ENCODE results near the gene YARS1. TPM values are rescaled to one million over a fixed set of nuclear protein-coding genes. Genes with fewer than 3 reads are reported as not detected.

YARS1 gene
- total RNA-seq, 1 experiment from 2014 or later, result 262 TPM

DNA sequence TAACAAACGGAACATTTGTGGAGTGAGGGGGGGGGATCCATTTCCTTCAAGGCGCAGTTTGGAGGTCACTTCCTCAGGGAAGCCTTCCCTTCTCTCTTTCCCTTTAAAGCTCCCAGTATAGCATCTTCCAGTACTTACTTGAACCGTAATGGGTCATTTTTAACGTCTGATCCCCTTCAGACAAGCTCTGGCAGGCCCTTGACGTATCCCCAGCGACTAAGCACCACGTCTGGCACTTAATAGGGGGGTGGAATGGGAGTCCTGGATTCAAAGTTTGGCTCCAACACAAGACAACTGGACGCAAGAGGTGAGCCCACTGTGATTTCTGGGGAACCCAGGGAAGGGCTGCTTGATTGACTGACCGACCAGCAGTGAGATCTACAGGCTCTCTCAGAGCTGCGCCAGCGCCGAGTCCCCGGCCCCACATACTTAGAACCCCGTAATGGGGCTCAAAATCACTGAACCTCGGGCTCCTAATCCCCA, 441 bp downstream of the YARS1 start:
- peak; percentile 53 for DNase-seq (ENCODE audit: low spot score)
- intact Hi-C loops (cut with micrococcal nuclease; ENCODE audit: unreplicated experiment), result no loop called here
- ChIA-PET POLR2A (ENCODE audit: low non-redundant PET) (no interaction called here), CTCF (no interaction called here)
- BruUV-seq (replicated peaks), result TSS peak; percentile 70
- Histone ChIP-seq H3K27me3 (replicated peaks; ENCODE audit: insufficient read depth, low read depth, low read length, poor library complexity) (no peaks in the 10 kb centered on the region), H3K36me3 (ENCODE audit: insufficient read depth, low read length, poor library complexity, severe bottlenecking) (peaks cover 18% of the 10 kb centered on the region), H3K4me3 (ENCODE audit: low read depth, low read length, poor library complexity, severe bottlenecking) (peak overlapping the region; percentile 89), H3K4me1 (ENCODE audit: insufficient read depth, low read length, poor library complexity, severe bottlenecking) (peaks cover 21% of the 10 kb centered on the region), H3K9me3 (ENCODE audit: low read depth, low read length, poor library complexity, severe bottlenecking) (no peaks in the 10 kb centered on the region), H3K27ac (ENCODE audit: low read depth, low read length, poor library complexity, severe bottlenecking) (peak overlapping the region; percentile 94)
- TF ChIP-seq, protein P1, sequence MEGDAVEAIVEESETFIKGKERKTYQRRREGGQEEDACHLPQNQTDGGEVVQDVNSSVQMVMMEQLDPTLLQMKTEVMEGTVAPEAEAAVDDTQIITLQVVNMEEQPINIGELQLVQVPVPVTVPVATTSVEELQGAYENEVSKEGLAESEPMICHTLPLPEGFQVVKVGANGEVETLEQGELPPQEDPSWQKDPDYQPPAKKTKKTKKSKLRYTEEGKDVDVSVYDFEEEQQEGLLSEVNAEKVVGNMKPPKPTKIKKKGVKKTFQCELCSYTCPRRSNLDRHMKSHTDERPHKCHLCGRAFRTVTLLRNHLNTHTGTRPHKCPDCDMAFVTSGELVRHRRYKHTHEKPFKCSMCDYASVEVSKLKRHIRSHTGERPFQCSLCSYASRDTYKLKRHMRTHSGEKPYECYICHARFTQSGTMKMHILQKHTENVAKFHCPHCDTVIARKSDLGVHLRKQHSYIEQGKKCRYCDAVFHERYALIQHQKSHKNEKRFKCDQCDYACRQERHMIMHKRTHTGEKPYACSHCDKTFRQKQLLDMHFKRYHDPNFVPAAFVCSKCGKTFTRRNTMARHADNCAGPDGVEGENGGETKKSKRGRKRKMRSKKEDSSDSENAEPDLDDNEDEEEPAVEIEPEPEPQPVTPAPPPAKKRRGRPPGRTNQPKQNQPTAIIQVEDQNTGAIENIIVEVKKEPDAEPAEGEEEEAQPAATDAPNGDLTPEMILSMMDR (conservative IDR thresholded peaks at IDR 0.05; ENCODE audit: low read depth, low read length), result no peak
- TF ChIP-seq EZH2 (IDR thresholded peaks at IDR 0.05; ENCODE audit: borderline replicate concordance, low read depth, low read length, poor library complexity, severe bottlenecking), result no peak

DNA sequence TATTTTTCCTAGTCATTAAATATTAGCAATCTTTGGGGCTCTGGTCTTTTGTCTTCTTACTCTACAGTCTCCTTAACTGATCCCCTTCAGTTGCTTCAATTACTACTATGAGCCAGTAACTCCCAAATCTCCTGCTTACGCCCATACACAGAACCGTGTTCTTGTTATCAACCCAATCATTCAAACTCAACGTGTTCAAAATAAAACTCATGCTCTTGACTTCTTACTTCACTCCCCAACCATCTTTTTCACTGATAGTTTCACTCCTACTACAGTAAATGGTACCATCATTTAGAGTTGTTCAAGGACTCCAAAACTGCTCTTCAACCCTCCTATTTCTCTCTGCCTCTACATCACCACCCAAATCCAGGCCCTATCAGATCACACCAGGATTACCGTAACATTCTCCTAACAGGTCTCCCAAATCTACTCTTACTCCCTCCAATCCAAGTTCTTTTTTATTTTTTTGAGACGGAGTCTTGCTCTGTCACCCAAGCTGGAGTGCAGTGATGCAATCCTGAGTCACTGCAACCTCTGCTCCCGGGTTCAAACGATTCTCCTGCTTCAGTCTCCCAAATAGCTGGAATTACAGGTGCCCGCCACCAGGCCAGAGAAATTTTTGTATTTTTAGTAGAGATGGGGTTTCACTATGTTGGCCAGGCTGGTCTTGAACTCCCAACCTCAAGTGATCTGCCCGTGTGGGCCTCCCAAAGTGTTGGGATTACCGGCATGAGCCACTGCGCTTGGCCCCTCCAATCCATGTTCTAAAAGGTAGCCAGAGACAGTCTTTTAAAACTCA, 3.0 kb downstream of the YARS1 start:
- Histone ChIP-seq H3K27ac (ENCODE audit: low read depth, low read length, poor library complexity, severe bottlenecking) (peak overlapping the region; percentile 48), H3K9me3 (ENCODE audit: low read depth, low read length, poor library complexity, severe bottlenecking) (no peaks in the 10 kb centered on the region), H3K4me3 (ENCODE audit: low read depth, low read length, poor library complexity, severe bottlenecking) (no peak overlapping the region), H3K36me3 (ENCODE audit: insufficient read depth, low read length, poor library complexity, severe bottlenecking) (peaks cover 44% of the 10 kb centered on the region), H3K4me1 (ENCODE audit: insufficient read depth, low read length, poor library complexity, severe bottlenecking) (peaks cover 14% of the 10 kb centered on the region), H3K27me3 (replicated peaks; ENCODE audit: insufficient read depth, low read depth, low read length, poor library complexity) (no peaks in the 10 kb centered on the region)
- BruUV-seq (replicated peaks), result no TSS peak
- intact Hi-C loops (cut with micrococcal nuclease; ENCODE audit: unreplicated experiment), result no loop called here
- ChIA-PET POLR2A (ENCODE audit: low non-redundant PET) (no interaction called here), CTCF (interaction anchor here (1.1 kb wide), 1 partner anchor 613 kb away, joined by 4 read pairs; no protein-coding TSS in a partner anchor)
- TF ChIP-seq, protein P1 (conservative IDR thresholded peaks at IDR 0.05; ENCODE audit: low read depth, low read length), result no peak
- no peak for TF ChIP-seq EZH2 (IDR thresholded peaks at IDR 0.05; ENCODE audit: borderline replicate concordance, low read depth, low read length, poor library complexity, severe bottlenecking)
- no peak for DNase-seq (ENCODE audit: low spot score)

DNA sequence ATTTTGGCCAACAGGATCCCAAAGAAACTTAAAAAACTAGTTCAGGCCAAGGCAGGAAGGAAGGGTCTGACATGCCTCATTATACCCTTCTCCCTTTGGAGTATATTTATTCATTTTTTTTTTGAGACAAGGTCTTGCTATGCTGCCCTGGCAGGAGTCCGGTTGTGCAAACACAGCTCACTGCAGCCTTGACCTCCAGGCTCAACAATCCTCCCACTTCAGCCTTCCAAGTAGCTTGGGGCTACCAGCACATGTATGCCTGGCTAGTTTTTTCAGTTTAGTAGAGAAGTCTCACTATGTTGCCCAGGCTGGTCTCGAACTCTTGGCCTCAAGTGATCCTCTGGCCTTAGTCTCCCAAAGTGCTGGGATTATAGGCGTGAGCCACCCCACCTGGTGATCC, 5.2 kb downstream of the YARS1 start:
- peaks cover 66% of the 10 kb centered on the region for H3K36me3 ChIP-seq (ENCODE audit: insufficient read depth, low read length, poor library complexity, severe bottlenecking)
- no TSS peak for BruUV-seq (replicated peaks)
- POLR2A ChIA-PET (ENCODE audit: low non-redundant PET), result no interaction called here

More for the DNA sequence above, 5.2 kb downstream of the YARS1 start:
- peaks cover 7% of the 10 kb centered on the region for H3K4me1 ChIP-seq (ENCODE audit: insufficient read depth, low read length, poor library complexity, severe bottlenecking)
- H3K4me3 ChIP-seq (ENCODE audit: low read depth, low read length, poor library complexity, severe bottlenecking), result no peak overlapping the region
- no peak overlapping the region for H3K27ac ChIP-seq (ENCODE audit: low read depth, low read length, poor library complexity, severe bottlenecking)
- intact Hi-C loops (cut with micrococcal nuclease; ENCODE audit: unreplicated experiment), result no loop called here
- no peaks in the 10 kb centered on the region for H3K9me3 ChIP-seq (ENCODE audit: low read depth, low read length, poor library complexity, severe bottlenecking)
- no peak for DNase-seq (ENCODE audit: low spot score)
- CTCF ChIA-PET, result no interaction called here
- TF ChIP-seq EZH2 (IDR thresholded peaks at IDR 0.05; ENCODE audit: borderline replicate concordance, low read depth, low read length, poor library complexity, severe bottlenecking), result no peak
- TF ChIP-seq, protein P1 (conservative IDR thresholded peaks at IDR 0.05; ENCODE audit: low read depth, low read length), result no peak
- H3K27me3 ChIP-seq (replicated peaks; ENCODE audit: insufficient read depth, low read depth, low read length, poor library complexity), result no peaks in the 10 kb centered on the region

All from A673 (cell line).